Measurements from ENCODE around the gene ZFP62. TPM values are rescaled to one million over a fixed set of nuclear protein-coding genes. Genes with fewer than 3 reads are reported as not detected.
"Not testable (repeated sequence)": the region's sequence is repeated elsewhere in the genome, so short reads cannot be mapped to it uniquely, and the experiment has no call there.

Gene ZFP62
- total RNA-seq, 1 donor from 2014 or later = 14.5 TPM

GRCh38 chr5:180829726-180830125 is 31.4 kb downstream of the ZFP62 start:
- H3K79me2 ChIP-seq (ENCODE audit: insufficient read depth, low read length) = peaks cover 10% of the 10 kb centered on the region
- Mint-ChIP-seq H3K4me1 (ENCODE audit: low read depth, unreplicated experiment) (peaks cover 21% of the 10 kb centered on the region), H3K4me3 (ENCODE audit: unreplicated experiment) (peak overlapping the region; percentile 67), H3K27me3 (ENCODE audit: low read depth, unreplicated experiment) (no peaks in the 10 kb centered on the region), H3K9me3 (ENCODE audit: unreplicated experiment) (peaks cover 17% of the 10 kb centered on the region), H3K27ac (ENCODE audit: unreplicated experiment) (no peak overlapping the region), H3K36me3 (ENCODE audit: low read depth, unreplicated experiment) (peaks cover 14% of the 10 kb centered on the region)
- no peaks in the 10 kb centered on the region for H4K20me1 ChIP-seq (ENCODE audit: insufficient read depth, low read length)
- no peaks in the 10 kb centered on the region for H3K27me3 ChIP-seq (ENCODE audit: insufficient read depth, low read length)
- peak overlapping the region; percentile 93 for H3K4me2 ChIP-seq (ENCODE audit: low read length)
- no peak overlapping the region for H3K4me3 ChIP-seq (ENCODE audit: insufficient read depth, low read depth, low read length)
- FAIRE-seq (no peak), DNase-seq (ENCODE audit: low read depth) (no peak)
- H3K27ac ChIP-seq (ENCODE audit: low read depth, low read length) = no peak overlapping the region
- H3K9me3 ChIP-seq (ENCODE audit: insufficient read depth, low read depth, low read length) = no peaks in the 10 kb centered on the region
- H3K36me3 ChIP-seq (ENCODE audit: insufficient read depth, low read length) = no peaks in the 10 kb centered on the region
- peaks cover 14% of the 10 kb centered on the region for H3K4me1 ChIP-seq (ENCODE audit: insufficient read depth, low read length)
- no peak for TF ChIP-seq EZH2 (IDR thresholded peaks at IDR 0.05; ENCODE audit: insufficient read depth, low read length)
- TF ChIP-seq CTCF (IDR thresholded peaks at IDR 0.05; ENCODE audit: insufficient read depth, low read depth, low read length) = no peak
- no peak overlapping the region for H3K9ac ChIP-seq (ENCODE audit: low read length)
- H2AFZ ChIP-seq (ENCODE audit: low read depth, low read length) = no peak overlapping the region

GRCh38 chr5:180828756-180829531 is 32.1 kb downstream of the ZFP62 start:
- H3K27me3 Mint-ChIP-seq (ENCODE audit: low read depth, unreplicated experiment); H3K4me3 ChIP-seq (ENCODE audit: insufficient read depth, low read depth, low read length); H3K27ac Mint-ChIP-seq (ENCODE audit: unreplicated experiment); H3K9ac ChIP-seq (ENCODE audit: low read length); H3K36me3 Mint-ChIP-seq (ENCODE audit: low read depth, unreplicated experiment); H3K9me3 ChIP-seq (ENCODE audit: insufficient read depth, low read depth, low read length); H3K36me3 ChIP-seq (ENCODE audit: insufficient read depth, low read length); H3K4me3 Mint-ChIP-seq (ENCODE audit: unreplicated experiment); H2AFZ ChIP-seq (ENCODE audit: low read depth, low read length); FAIRE-seq; H3K4me2 ChIP-seq (ENCODE audit: low read length); H3K27ac ChIP-seq (ENCODE audit: low read depth, low read length); H3K27me3 ChIP-seq (ENCODE audit: insufficient read depth, low read length); DNase-seq (ENCODE audit: low read depth); H4K20me1 ChIP-seq (ENCODE audit: insufficient read depth, low read length): not testable (repeated sequence)
- Histone ChIP-seq H3K79me2 (ENCODE audit: insufficient read depth, low read length) (peaks cover 10% of the 10 kb centered on the region), H3K4me1 (ENCODE audit: insufficient read depth, low read length) (peaks cover 14% of the 10 kb centered on the region)
- H3K4me1 Mint-ChIP-seq (ENCODE audit: low read depth, unreplicated experiment) = peaks cover 21% of the 10 kb centered on the region
- H3K9me3 Mint-ChIP-seq (ENCODE audit: unreplicated experiment) = peaks cover 17% of the 10 kb centered on the region

DNA sequence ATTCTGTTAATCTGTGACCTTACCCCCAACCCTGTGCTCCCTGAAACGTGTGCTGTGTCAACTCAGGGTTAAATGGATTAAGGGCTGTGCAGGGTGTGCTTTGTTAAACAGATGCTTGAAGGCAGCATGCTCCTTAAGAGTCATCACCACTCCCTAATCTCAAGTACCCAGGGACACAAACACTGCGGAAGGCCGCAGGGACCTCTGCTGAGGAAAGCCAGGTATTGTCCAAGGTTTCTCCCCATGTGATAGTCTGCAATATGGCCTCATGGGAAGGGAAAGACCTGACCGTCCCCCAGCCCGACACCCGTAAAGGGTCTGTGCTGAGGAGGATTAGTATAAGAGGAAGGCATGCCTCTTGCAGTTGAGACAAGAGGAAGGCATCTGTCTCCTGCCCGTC is 33.7 kb downstream of the ZFP62 start:
- H3K27ac Mint-ChIP-seq (ENCODE audit: unreplicated experiment); H2AFZ ChIP-seq (ENCODE audit: low read depth, low read length); H3K27ac ChIP-seq (ENCODE audit: low read depth, low read length); H3K4me2 ChIP-seq (ENCODE audit: low read length); H3K9me3 ChIP-seq (ENCODE audit: insufficient read depth, low read depth, low read length); H3K27me3 Mint-ChIP-seq (ENCODE audit: low read depth, unreplicated experiment); H3K36me3 Mint-ChIP-seq (ENCODE audit: low read depth, unreplicated experiment); H3K9ac ChIP-seq (ENCODE audit: low read length); H3K27me3 ChIP-seq (ENCODE audit: insufficient read depth, low read length); FAIRE-seq; DNase-seq (ENCODE audit: low read depth); H3K4me3 Mint-ChIP-seq (ENCODE audit: unreplicated experiment); H4K20me1 ChIP-seq (ENCODE audit: insufficient read depth, low read length); H3K36me3 ChIP-seq (ENCODE audit: insufficient read depth, low read length); H3K4me3 ChIP-seq (ENCODE audit: insufficient read depth, low read depth, low read length): not testable (repeated sequence)
- peaks cover 18% of the 10 kb centered on the region for H3K4me1 Mint-ChIP-seq (ENCODE audit: low read depth, unreplicated experiment)
- peaks cover 17% of the 10 kb centered on the region for H3K9me3 Mint-ChIP-seq (ENCODE audit: unreplicated experiment)
- Histone ChIP-seq H3K4me1 (ENCODE audit: insufficient read depth, low read length) (peaks cover 14% of the 10 kb centered on the region), H3K79me2 (ENCODE audit: insufficient read depth, low read length) (peaks cover 10% of the 10 kb centered on the region)

Measured in astrocyte (in vitro differentiated cells and primary cell).